Parathyroid adenoma (tissue), 2 donors: Measurements from ENCODE around the gene IFI27L1.

Source experiments
- H2AFZ ChIP-seq: fragments of 300-600 bp; sonication (generic); one replicate; pipeline ENCODE4 v1.7.0; 2017; ENCODE audit warnings: antibody characterized with exemption, mild to moderate bottlenecking
- H3K27ac ChIP-seq: fragments of 300-600 bp; sonication (generic); one replicate; pipeline ENCODE4 v1.7.0; 2017
- H3K27me3 ChIP-seq: fragments of 300-600 bp; sonication (generic); one replicate; pipeline ENCODE4 v1.7.0; 2017; ENCODE audit warnings: low read length; ENCODE audit not compliant: control insufficient read depth, insufficient read depth
- H3K36me3 ChIP-seq: fragments of 300-600 bp; sonication (generic); one replicate; pipeline ENCODE4 v1.7.0; 2017; ENCODE audit warnings: low read length; ENCODE audit not compliant: control insufficient read depth, insufficient read depth
- H3K4me1 ChIP-seq: fragments of 300-600 bp; sonication (generic); one replicate; pipeline ENCODE4 v1.7.0; 2017; ENCODE audit warnings: control low read depth
- H3K4me2 ChIP-seq: fragments of 300-600 bp; sonication (generic); one replicate; pipeline ENCODE4 v1.7.0; 2017; ENCODE audit warnings: low read length
- H3K4me3 ChIP-seq: fragments of 300-600 bp; sonication (generic); one replicate; pipeline ENCODE4 v1.7.0; 2017; ENCODE audit warnings: low read depth, low read length
- H3K79me2 ChIP-seq: fragments of 300-600 bp; sonication (generic); one replicate; pipeline ENCODE4 v1.7.0; 2017; ENCODE audit warnings: control low read depth
- H3K9ac ChIP-seq: fragments of 300-600 bp; sonication (generic); one replicate; pipeline ENCODE4 v1.7.0; 2017; ENCODE audit warnings: mild to moderate bottlenecking
- H3K9me3 ChIP-seq: fragments of 300-600 bp; sonication (generic); one replicate; pipeline ENCODE4 v1.7.0; 2017; ENCODE audit warnings: low read length; ENCODE audit not compliant: control insufficient read depth
- TF ChIP-seq, protein P1 (sequence below): fragments of 300-600 bp; sonication (generic); IDR thresholded peaks from one replicate; pipeline ENCODE4 v1.7.0; 2017; ENCODE audit warnings: antibody characterized with exemption, mild to moderate bottlenecking
- donor health status: primary hyperparathyroidism.

The IFI27L1 gene

GRCh38 chr14:94087891-94088290 lies 6.8 kb downstream of the IFI27L1 start:
- no peaks in the 10 kb centered on the region for H3K9me3 ChIP-seq
- TF ChIP-seq, protein P1, sequence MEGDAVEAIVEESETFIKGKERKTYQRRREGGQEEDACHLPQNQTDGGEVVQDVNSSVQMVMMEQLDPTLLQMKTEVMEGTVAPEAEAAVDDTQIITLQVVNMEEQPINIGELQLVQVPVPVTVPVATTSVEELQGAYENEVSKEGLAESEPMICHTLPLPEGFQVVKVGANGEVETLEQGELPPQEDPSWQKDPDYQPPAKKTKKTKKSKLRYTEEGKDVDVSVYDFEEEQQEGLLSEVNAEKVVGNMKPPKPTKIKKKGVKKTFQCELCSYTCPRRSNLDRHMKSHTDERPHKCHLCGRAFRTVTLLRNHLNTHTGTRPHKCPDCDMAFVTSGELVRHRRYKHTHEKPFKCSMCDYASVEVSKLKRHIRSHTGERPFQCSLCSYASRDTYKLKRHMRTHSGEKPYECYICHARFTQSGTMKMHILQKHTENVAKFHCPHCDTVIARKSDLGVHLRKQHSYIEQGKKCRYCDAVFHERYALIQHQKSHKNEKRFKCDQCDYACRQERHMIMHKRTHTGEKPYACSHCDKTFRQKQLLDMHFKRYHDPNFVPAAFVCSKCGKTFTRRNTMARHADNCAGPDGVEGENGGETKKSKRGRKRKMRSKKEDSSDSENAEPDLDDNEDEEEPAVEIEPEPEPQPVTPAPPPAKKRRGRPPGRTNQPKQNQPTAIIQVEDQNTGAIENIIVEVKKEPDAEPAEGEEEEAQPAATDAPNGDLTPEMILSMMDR, result no peak
- H3K4me2 ChIP-seq, result no peak overlapping the region
- H3K36me3 ChIP-seq, result no peaks in the 10 kb centered on the region
- H3K79me2 ChIP-seq, result no peaks in the 10 kb centered on the region
- no peak overlapping the region for H3K27ac ChIP-seq
- H3K9ac ChIP-seq, result no peak overlapping the region
- H3K27me3 ChIP-seq, result no peaks in the 10 kb centered on the region
- no peak overlapping the region for H2AFZ ChIP-seq
- no peak overlapping the region for H3K4me3 ChIP-seq
- H3K4me1 ChIP-seq, result no peaks in the 10 kb centered on the region

DNA sequence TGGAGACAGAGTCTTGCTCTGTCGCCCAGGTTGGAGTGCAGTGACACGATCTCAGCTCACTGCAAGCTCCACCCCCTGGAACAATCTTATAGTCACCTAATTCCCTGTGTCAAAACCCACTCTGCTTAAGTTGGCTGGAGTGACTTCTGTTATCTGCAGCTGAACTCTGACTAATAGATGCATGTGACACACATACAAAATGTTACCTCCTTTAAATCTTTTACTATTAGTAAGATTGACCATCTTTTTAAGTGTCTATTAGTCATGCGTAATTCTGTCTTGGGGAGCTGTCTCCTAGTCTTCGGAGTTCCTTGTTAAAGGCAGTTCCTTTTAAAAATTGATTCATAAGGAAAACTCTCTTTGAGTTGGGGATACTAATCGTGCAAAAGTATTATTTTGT lies 7.4 kb downstream of the IFI27L1 start:
- H3K36me3 ChIP-seq, result no peaks in the 10 kb centered on the region
- H3K27ac ChIP-seq, result no peak overlapping the region
- no peak overlapping the region for H3K4me2 ChIP-seq
- no peaks in the 10 kb centered on the region for H3K4me1 ChIP-seq
- H3K9me3 ChIP-seq, result no peaks in the 10 kb centered on the region
- H2AFZ ChIP-seq, result no peak overlapping the region
- TF ChIP-seq, protein P1, result no peak
- H3K27me3 ChIP-seq, result no peaks in the 10 kb centered on the region
- H3K79me2 ChIP-seq, result no peaks in the 10 kb centered on the region
- no peak overlapping the region for H3K4me3 ChIP-seq
- no peak overlapping the region for H3K9ac ChIP-seq

DNA sequence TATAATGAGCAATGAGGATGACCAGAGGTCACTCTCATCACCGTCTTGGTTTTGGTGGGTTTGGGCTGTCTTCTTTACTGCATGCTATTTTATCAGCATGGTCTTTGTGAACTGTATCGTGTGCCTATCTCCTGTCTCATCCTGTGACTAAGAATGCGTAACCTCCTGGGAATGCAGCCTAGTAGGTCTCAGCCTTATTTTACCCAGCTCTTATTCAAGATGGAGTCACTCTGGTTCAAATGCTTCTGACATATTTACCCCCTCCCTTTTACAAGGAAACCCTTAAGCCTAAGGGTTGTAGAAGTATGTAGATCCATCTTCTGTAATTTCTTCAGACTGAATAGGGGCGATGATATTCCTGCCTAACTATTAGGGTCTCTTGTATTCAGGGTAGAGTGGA lies 8.4 kb downstream of the IFI27L1 start:
- TF ChIP-seq, protein P1, result no peak
- Histone ChIP-seq H2AFZ (no peak overlapping the region), H3K27me3 (no peaks in the 10 kb centered on the region), H3K4me1 (no peaks in the 10 kb centered on the region), H3K9me3 (no peaks in the 10 kb centered on the region), H3K27ac (no peak overlapping the region), H3K4me3 (no peak overlapping the region), H3K36me3 (no peaks in the 10 kb centered on the region), H3K9ac (no peak overlapping the region), H3K4me2 (no peak overlapping the region), H3K79me2 (no peaks in the 10 kb centered on the region)

GRCh38 chr14:94093418-94093817 lies 12.3 kb downstream of the IFI27L1 start:
- H3K36me3 ChIP-seq, result no peaks in the 10 kb centered on the region
- H3K79me2 ChIP-seq, result no peaks in the 10 kb centered on the region
- no peak overlapping the region for H3K9ac ChIP-seq
- no peaks in the 10 kb centered on the region for H3K9me3 ChIP-seq
- H3K27ac ChIP-seq, result no peak overlapping the region
- H3K4me3 ChIP-seq, result no peak overlapping the region
- no peaks in the 10 kb centered on the region for H3K27me3 ChIP-seq
- H3K4me2 ChIP-seq, result no peak overlapping the region
- H2AFZ ChIP-seq, result no peak overlapping the region
- H3K4me1 ChIP-seq, result no peaks in the 10 kb centered on the region
- TF ChIP-seq, protein P1, result no peak

DNA sequence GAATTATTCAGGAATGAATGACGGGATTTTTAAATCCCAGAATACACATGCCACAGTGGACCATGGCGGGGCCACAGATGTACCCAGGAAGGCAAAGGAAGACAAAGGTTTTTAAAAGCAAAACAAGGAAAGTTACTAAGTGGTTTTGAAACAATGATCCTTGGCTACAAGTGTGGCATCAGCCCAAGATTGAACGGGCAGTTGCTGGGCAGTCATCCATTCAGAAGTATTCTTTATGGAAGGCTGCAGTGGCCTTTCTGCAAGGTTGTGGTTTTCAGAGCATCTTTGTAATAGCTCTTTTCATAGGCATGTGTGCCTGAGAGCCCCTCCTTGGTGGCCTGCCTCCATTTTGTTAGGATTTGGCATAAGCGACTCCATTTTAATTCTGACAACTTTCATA lies 16.0 kb downstream of the IFI27L1 start:
- Histone ChIP-seq H3K36me3 (no peaks in the 10 kb centered on the region), H3K4me2 (no peak overlapping the region), H3K4me3 (no peak overlapping the region), H3K27ac (no peak overlapping the region), H3K9ac (no peak overlapping the region), H2AFZ (no peak overlapping the region), H3K9me3 (no peaks in the 10 kb centered on the region), H3K4me1 (no peaks in the 10 kb centered on the region), H3K79me2 (no peaks in the 10 kb centered on the region), H3K27me3 (no peaks in the 10 kb centered on the region)
- TF ChIP-seq, protein P1, result no peak
